SK-N-SH (cell line): ENCODE data around the gene TTC39C. TPM values are rescaled to one million over a fixed set of nuclear protein-coding genes. Genes with fewer than 3 reads are reported as not detected.
A peak's percentile ranks its signal among the peaks of the same experiment; 100 is the strongest.

Experiments
- CTCF ChIA-PET: fragments of 300-600, 350-600 bp; formaldehyde crosslinking; extraction: SDS; loops from one replicate; lab custom pipeline; 2021; lab: Yijun Ruan, JAX
- POLR2A ChIA-PET: fragments of 350-600 bp; sonication (Branson Sonifier 250); formaldehyde crosslinking; extraction: SDS; loops from one replicate; lab custom pipeline; 2020; ENCODE audit warnings: antibody characterized with exemption, inconsistent platforms; lab: Yijun Ruan, JAX
- DNase-seq: peaks from one replicate; pipeline ENCODE4 v3.0.0; 2012
- H2AFZ ChIP-seq: fragments of 200-600 bp; sonication (generic); 2 replicates; pipeline ENCODE4 v1.8.1; 2016; ENCODE audit warnings: antibody characterized with exemption, mild to moderate bottlenecking, low read depth
- H3F3A ChIP-seq: fragments of 200-600 bp; sonication (generic); replicated peaks from 2 replicates; pipeline ENCODE3; 2016; ENCODE audit warnings: antibody characterized with exemption, mild to moderate bottlenecking; ENCODE audit not compliant: insufficient read depth
- H3K27ac ChIP-seq, 2 experiments: fragments of 200-500 bp in 1 of 2; fragments of 200-600 bp in 1 of 2; sonication (Bioruptor generic) in 1 of 2; sonication (generic), shearing (Covaris generic) in 1 of 2; 2 replicates each; pipeline versions ENCODE4 v1.5.1 to v1.6.1; 2014 to 2016; ENCODE audit warnings: low read depth in 2 of 2, inconsistent platforms in 1 of 2, low read length in 1 of 2, mild to moderate bottlenecking in 1 of 2, mixed read lengths in 1 of 2
- H3K27me3 ChIP-seq: fragments of 200-600 bp; sonication (generic), shearing (Covaris generic); 2 replicates; pipeline ENCODE4 v1.6.1; 2016; ENCODE audit warnings: mixed run types; ENCODE audit not compliant: insufficient read depth
- H3K36me3 ChIP-seq, 2 experiments: fragments of 200-500 bp in 1 of 2; fragments of 200-600 bp in 1 of 2; sonication (Bioruptor generic) in 1 of 2; sonication (generic) in 1 of 2; replicated peaks in 1 of 2; 2 replicates each; pipeline versions ENCODE3 to v1.5.1; 2014 to 2016; ENCODE audit warnings: low read length in 1 of 2, mild to moderate bottlenecking in 1 of 2; ENCODE audit not compliant: insufficient read depth in 2 of 2, control insufficient read depth in 1 of 2
- H3K4me1 ChIP-seq, 2 experiments: fragments of 200-500 bp in 1 of 2; fragments of 200-600 bp in 1 of 2; sonication (Bioruptor generic) in 1 of 2; sonication (generic), shearing (Covaris generic) in 1 of 2; 2 replicates each; pipeline versions ENCODE4 v1.5.1 to v1.6.1; 2014 to 2016; ENCODE audit warnings: low read depth in 1 of 2, low read length in 1 of 2, mixed run types in 1 of 2; ENCODE audit not compliant: insufficient read depth in 2 of 2, control insufficient read depth in 1 of 2
- H3K4me2 ChIP-seq: fragments of 200-600 bp; sonication (generic), shearing (Covaris generic); 2 replicates; pipeline ENCODE4 v1.6.1; 2017; ENCODE audit warnings: mixed run types
- H3K4me3 ChIP-seq, 2 experiments: fragments of 200-500 bp in 1 of 2; fragments of 200-600 bp in 1 of 2; sonication (Bioruptor generic) in 1 of 2; sonication (generic), shearing (Covaris generic) in 1 of 2; 2 replicates each; pipeline versions ENCODE4 v1.5.1 to v1.8.1; 2014 to 2016; ENCODE audit warnings: low read depth in 2 of 2, inconsistent platforms in 1 of 2, low read length in 1 of 2, mild to moderate bottlenecking in 1 of 2, mixed read lengths in 1 of 2, moderate library complexity in 1 of 2
- H3K79me2 ChIP-seq: fragments of 200-600 bp; sonication (generic); 2 replicates; pipeline ENCODE4 v1.8.1; 2017; ENCODE audit warnings: mild to moderate bottlenecking; ENCODE audit not compliant: insufficient read depth
- H3K9ac ChIP-seq: fragments of 200-600 bp; sonication (generic); 2 replicates; pipeline ENCODE4 v1.6.1; 2017; ENCODE audit warnings: mixed run types
- H3K9me2 ChIP-seq: fragments of 200-600 bp; sonication (generic); 2 replicates; pipeline ENCODE4 v1.6.1; 2017; ENCODE audit warnings: mixed run types
- H3K9me3 ChIP-seq: fragments of 200-600 bp; sonication (generic); 2 replicates; pipeline ENCODE4 v1.6.1; 2017; ENCODE audit warnings: mixed run types, mild to moderate bottlenecking, moderate library complexity
- H4K20me1 ChIP-seq: fragments of 200-600 bp; sonication (generic); 2 replicates; pipeline ENCODE4 v1.6.1; 2017; ENCODE audit warnings: mild to moderate bottlenecking, mixed run types; ENCODE audit not compliant: insufficient read depth
- EP300 ChIP-seq, 2 experiments: IDR thresholded peaks; 2 replicates each; pipeline versions ENCODE4 v1.4.0 to v1.6.1; 2012; ENCODE audit warnings: borderline replicate concordance in 1 of 2, low read depth in 1 of 2, low read length in 1 of 2
- FOSL2 ChIP-seq: IDR thresholded peaks from 2 replicates; pipeline ENCODE4 v1.4.0; 2012; ENCODE audit warnings: low read depth, mild to moderate bottlenecking, moderate library complexity, borderline replicate concordance
- FOXJ3 ChIP-seq: sonication (generic); formaldehyde crosslinking; IDR thresholded peaks from 2 replicates; pipeline ENCODE4 v1.5.1; 2020; ENCODE audit warnings: mild to moderate bottlenecking, missing genetic modification reagents
- GABPA ChIP-seq: IDR thresholded peaks from 2 replicates; pipeline ENCODE4 v1.4.0; 2012; ENCODE audit warnings: low read depth, mild to moderate bottlenecking
- MEF2A ChIP-seq: IDR thresholded peaks from 2 replicates; pipeline ENCODE4 v1.4.0; 2012; ENCODE audit warnings: low read depth, borderline replicate concordance
- NFIC ChIP-seq: IDR thresholded peaks from 2 replicates; pipeline ENCODE4 v1.4.0; 2012; ENCODE audit warnings: borderline replicate concordance
- NRF1 ChIP-seq: IDR thresholded peaks from 2 replicates; pipeline ENCODE4 v1.6.1; 2012; ENCODE audit warnings: low read depth, mild to moderate bottlenecking, low read length
- PBX3 ChIP-seq: IDR thresholded peaks from 2 replicates; pipeline ENCODE4; 2012
- TCF12 ChIP-seq: IDR thresholded peaks from 2 replicates; pipeline ENCODE4 v1.4.0; 2012
- YY1 ChIP-seq: IDR thresholded peaks from 2 replicates; pipeline ENCODE4 v1.4.0; 2012; ENCODE audit warnings: low read depth, mild to moderate bottlenecking
- polyA plus RNA-seq, 3 experiments: library from polyadenylated mRNA; depleted of rRNA; stranded (reverse); fragments of >200 nt; gene quantifications; 2 replicates each; pipeline ENCODE4 v1.2.3, GENCODE V29; 2012
- TF ChIP-seq, protein P1 (sequence below): fragments of 150-350 bp; IDR thresholded peaks from 2 replicates; pipeline ENCODE4 v1.6.1; 2016; ENCODE audit warnings: mild to moderate bottlenecking, low read depth, low read length
- TF ChIP-seq, protein P2 (sequence below): fragments of 150-350 bp; IDR thresholded peaks from 2 replicates; pipeline ENCODE4 v1.6.1; 2017; ENCODE audit warnings: antibody characterized with exemption, low read length, low read depth, borderline replicate concordance

Gene TTC39C
- polyA plus RNA-seq, 1 of the 3 experiments (the other 2 are of a cell fraction): 8.6 TPM

DNA sequence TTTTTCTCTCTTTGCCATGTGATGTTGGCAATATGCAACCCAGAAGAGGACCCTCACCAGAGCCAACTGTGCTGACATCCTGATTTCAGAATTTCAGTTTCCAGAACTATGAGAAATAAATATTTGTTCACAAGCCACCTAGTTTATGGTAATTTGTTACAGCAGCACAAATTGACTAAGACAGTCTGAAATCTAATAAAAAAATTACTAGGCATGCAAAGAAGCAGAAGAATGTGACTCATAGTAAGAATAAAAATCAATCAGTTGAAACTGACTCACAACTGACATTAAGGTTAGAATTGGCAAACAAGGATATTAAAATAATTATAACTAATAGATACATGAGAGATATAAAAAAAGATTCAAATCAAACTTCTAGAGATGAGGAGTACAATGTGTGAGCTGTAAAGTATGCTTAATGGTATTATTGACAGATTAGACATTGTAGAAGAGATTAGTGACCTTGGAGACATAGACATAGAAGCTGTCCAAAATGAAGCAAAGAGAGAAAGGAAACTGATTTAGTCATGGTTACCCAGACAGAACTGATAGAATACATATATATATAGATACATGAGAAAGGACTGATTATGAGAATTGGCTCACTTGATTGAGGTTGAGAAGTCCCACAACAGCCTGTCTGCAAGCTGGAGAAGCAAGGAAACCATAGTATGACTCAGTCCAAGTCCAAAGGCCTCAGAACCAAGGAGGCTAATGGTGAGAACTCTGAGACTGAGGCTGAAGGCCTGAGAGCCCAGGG is 27.8 kb upstream of the TTC39C start:
- peaks cover under 1 to 10% of the 10 kb centered on the region in 2 experiments; a peak in 2 of 4 replicates for H3K4me1 ChIP-seq
- H3K9me3 ChIP-seq: no peaks in the 10 kb centered on the region
- H4K20me1 ChIP-seq: no peaks in the 10 kb centered on the region
- CTCF ChIA-PET: interaction anchor here (1.1 kb wide), 1 partner anchor 19 kb away, joined by 3 read pairs; no protein-coding TSS in a partner anchor
- no peaks in the 10 kb centered on the region for H3K79me2 ChIP-seq
- no peak overlapping the region for H3K27ac ChIP-seq
- no peak overlapping the region for H3K9ac ChIP-seq
- H3K4me3 ChIP-seq: no peak overlapping the region
- POLR2A ChIA-PET: no interaction called here
- no peak overlapping the region for H2AFZ ChIP-seq
- no peak for DNase-seq
- no peak overlapping the region for H3K4me2 ChIP-seq
- H3F3A ChIP-seq: peaks cover 5% of the 10 kb centered on the region
- H3K9me2 ChIP-seq: no peaks in the 10 kb centered on the region
- TF ChIP-seq FOSL2 (no peak), GABPA (no peak), PBX3 (peak; percentile 34; the same call in 1 of the 2 replicates), YY1 (no peak), TCF12 (0 out of 2 replicates have a peak, but pooled peaks have one; percentile 4), FOXJ3 (no peak), NRF1 (no peak), EP300 (IDR thresholded peaks at IDR 0.05; ENCODE audit: borderline replicate concordance in 1 of 2, low read depth in 1 of 2, low read length in 1 of 2) (no peak), NFIC (no peak), MEF2A (no peak)
- TF ChIP-seq, protein P1, sequence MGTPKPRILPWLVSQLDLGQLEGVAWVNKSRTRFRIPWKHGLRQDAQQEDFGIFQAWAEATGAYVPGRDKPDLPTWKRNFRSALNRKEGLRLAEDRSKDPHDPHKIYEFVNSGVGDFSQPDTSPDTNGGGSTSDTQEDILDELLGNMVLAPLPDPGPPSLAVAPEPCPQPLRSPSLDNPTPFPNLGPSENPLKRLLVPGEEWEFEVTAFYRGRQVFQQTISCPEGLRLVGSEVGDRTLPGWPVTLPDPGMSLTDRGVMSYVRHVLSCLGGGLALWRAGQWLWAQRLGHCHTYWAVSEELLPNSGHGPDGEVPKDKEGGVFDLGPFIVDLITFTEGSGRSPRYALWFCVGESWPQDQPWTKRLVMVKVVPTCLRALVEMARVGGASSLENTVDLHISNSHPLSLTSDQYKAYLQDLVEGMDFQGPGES: no peak
- TF ChIP-seq, protein P2, sequence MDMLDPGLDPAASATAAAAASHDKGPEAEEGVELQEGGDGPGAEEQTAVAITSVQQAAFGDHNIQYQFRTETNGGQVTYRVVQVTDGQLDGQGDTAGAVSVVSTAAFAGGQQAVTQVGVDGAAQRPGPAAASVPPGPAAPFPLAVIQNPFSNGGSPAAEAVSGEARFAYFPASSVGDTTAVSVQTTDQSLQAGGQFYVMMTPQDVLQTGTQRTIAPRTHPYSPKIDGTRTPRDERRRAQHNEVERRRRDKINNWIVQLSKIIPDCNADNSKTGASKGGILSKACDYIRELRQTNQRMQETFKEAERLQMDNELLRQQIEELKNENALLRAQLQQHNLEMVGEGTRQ: no peak
- H3K27me3 ChIP-seq: no peaks in the 10 kb centered on the region
- no peaks in the 10 kb centered on the region for H3K36me3 ChIP-seq
